ENCODE data around the gene NOS1AP.
"Not testable (repeated sequence)": the region's sequence is repeated elsewhere in the genome, so short reads cannot be mapped to it uniquely, and the experiment has no call there.

NOS1AP gene

GRCh38 chr1:162333991-162334390, 264.5 kb downstream of the NOS1AP start:
- no peak for DNase-seq (ENCODE audit: low read depth in 2 of 2)

- no peak for DNase-seq (ENCODE audit: low read depth in 2 of 2)
Observed at GRCh38 chr1:162335126-162335525, 265.6 kb downstream of the NOS1AP start.

- DNase-seq (ENCODE audit: low read depth in 2 of 2): no peak
Observed at GRCh38 chr1:162336621-162337285, 267.3 kb downstream of the NOS1AP start.

- DNase-seq (ENCODE audit: low read depth in 2 of 2): no peak
Observed at GRCh38 chr1:162342452-162342983, 273.0 kb downstream of the NOS1AP start.

GRCh38 chr1:162343470-162343869, 274.0 kb downstream of the NOS1AP start:
- no peak for DNase-seq (ENCODE audit: low read depth in 2 of 2)

GRCh38 chr1:162347281-162347680, 277.8 kb downstream of the NOS1AP start:
- no peak for DNase-seq (ENCODE audit: low read depth in 2 of 2)

- DNase-seq (ENCODE audit: low read depth in 2 of 2): no peak
Observed at GRCh38 chr1:162349635-162350330, 280.3 kb downstream of the NOS1AP start.

GRCh38 chr1:162351246-162351842, 281.9 kb downstream of the NOS1AP start:
- no peak for DNase-seq (ENCODE audit: low read depth in 2 of 2)

- DNase-seq (ENCODE audit: low read depth in 2 of 2): not testable (repeated sequence)
Observed at GRCh38 chr1:162351874-162352273, 282.4 kb downstream of the NOS1AP start.

- no peak for DNase-seq (ENCODE audit: low read depth in 2 of 2)
Observed at GRCh38 chr1:162353078-162353477, 283.6 kb downstream of the NOS1AP start.

GRCh38 chr1:162353702-162354101, 284.2 kb downstream of the NOS1AP start:
- no peak for DNase-seq (ENCODE audit: low read depth in 2 of 2)

- no peak for DNase-seq (ENCODE audit: low read depth in 2 of 2)
Observed at GRCh38 chr1:162357681-162358266, 288.3 kb downstream of the NOS1AP start.

GRCh38 chr1:162358928-162359327, 289.4 kb downstream of the NOS1AP start:
- no peak for DNase-seq (ENCODE audit: low read depth in 2 of 2)

- DNase-seq (ENCODE audit: low read depth in 2 of 2): no peak
Observed at GRCh38 chr1:162359523-162360236, 290.2 kb downstream of the NOS1AP start.

GRCh38 chr1:162360237-162360873, 290.9 kb downstream of the NOS1AP start:
- DNase-seq (ENCODE audit: low read depth in 2 of 2): no peak

GRCh38 chr1:162360874-162361260, 291.4 kb downstream of the NOS1AP start:
- DNase-seq (ENCODE audit: low read depth in 2 of 2): no peak

GRCh38 chr1:162361349-162361748, 291.9 kb downstream of the NOS1AP start:
- DNase-seq (ENCODE audit: low read depth in 2 of 2): no peak

- DNase-seq (ENCODE audit: low read depth in 2 of 2): no peak
Observed at GRCh38 chr1:162363823-162364222, 294.3 kb downstream of the NOS1AP start.

- no peak for DNase-seq (ENCODE audit: low read depth in 2 of 2)
Observed at GRCh38 chr1:162364498-162364897, 295.0 kb downstream of the NOS1AP start.

- no peak for DNase-seq (ENCODE audit: low read depth in 2 of 2)
Observed at GRCh38 chr1:162365284-162366020, 296.0 kb downstream of the NOS1AP start.

GRCh38 chr1:162366149-162366548, 296.7 kb downstream of the NOS1AP start:
- no peak for DNase-seq (ENCODE audit: low read depth in 2 of 2)
